ENCODE measurements around the gene KRT34.
A peak's percentile ranks its signal among the peaks of the same experiment; 100 is the strongest.
"Not testable (repeated sequence)": the region's sequence is repeated elsewhere in the genome, so short reads cannot be mapped to it uniquely, and the experiment has no call there.

Gene KRT34

DNA sequence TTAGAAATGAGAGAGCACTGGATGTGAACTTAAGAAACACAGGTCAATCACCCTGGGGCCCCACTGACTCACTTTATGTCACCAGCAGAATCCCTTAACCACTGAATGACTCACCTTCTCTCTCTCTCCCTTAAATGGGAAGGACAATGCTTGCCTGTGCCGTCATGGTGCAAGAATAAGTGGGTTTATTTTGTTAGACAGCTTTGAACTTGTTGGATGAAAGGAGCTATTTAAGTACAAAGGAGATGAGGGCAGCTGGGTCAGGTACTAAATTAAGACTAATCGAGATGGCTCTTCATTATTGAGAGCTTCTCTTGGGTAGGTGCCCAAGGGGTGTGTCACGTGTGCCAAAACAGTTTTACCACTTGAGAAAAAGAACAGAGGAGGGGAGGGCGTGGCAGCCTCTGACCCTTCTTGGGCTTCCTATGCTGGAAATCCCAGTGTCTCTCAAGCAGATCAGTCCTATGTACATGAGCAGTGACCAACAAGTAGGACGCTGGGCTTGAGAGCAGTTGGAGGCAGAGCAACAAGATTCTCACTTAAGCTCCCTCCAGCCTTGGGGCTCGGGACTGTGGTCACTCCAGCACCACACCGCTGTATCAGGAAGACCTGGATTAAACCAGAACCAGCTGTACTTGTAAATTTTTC lies 22.0 kb upstream of the KRT34 start:
- peak; percentile 88 for DNase-seq (ENCODE audit: low spot score)

DNA sequence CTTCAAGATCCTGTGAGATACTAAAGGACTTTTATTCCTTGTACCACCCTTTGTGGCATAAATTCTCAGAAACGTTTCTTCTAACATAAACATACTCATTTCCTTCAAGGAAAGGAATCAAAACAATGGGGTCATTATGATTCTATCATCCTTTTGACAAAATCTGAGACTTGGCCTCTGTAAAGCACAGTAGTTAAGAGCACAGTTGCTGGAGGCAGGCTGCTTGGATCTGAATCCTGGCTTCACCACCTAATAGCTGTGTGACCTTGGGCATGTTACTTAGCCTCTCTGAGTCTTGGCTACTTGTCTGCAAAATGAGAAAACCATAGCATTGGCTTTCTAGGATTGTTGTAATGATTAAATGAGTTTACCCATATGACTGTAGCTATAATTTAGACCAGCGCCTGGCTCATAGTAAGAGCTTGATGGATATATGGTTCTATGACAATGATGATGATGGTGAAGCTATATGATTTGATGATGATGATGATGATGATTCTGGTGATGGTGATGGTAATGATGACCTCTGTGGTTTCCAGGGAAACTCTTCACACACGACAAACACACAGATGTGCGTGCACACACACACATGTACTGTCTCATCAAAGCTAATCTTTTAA lies 21.4 kb upstream of the KRT34 start:
- no peak for DNase-seq (ENCODE audit: low spot score)

DNA sequence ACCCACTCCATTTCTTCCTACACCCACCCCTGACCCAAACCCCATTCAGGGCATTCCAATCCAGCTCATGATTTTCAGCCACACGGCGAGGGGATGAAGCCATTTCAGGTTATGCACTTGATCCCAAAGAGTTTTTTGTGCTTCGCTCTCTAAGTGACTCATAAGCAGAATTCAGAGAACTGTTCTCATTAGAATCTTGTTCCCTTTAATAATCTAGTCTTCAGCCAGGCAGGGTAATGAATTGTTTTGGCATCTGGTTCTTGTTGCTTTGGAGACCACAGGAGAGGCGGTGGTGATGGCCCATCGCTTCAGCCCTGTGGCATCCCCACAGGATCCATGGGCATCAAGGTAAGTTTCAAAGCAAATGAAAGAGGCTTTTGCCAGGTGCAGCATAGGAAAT lies 20.1 kb upstream of the KRT34 start:
- DNase-seq (ENCODE audit: low spot score) = no peak

DNA sequence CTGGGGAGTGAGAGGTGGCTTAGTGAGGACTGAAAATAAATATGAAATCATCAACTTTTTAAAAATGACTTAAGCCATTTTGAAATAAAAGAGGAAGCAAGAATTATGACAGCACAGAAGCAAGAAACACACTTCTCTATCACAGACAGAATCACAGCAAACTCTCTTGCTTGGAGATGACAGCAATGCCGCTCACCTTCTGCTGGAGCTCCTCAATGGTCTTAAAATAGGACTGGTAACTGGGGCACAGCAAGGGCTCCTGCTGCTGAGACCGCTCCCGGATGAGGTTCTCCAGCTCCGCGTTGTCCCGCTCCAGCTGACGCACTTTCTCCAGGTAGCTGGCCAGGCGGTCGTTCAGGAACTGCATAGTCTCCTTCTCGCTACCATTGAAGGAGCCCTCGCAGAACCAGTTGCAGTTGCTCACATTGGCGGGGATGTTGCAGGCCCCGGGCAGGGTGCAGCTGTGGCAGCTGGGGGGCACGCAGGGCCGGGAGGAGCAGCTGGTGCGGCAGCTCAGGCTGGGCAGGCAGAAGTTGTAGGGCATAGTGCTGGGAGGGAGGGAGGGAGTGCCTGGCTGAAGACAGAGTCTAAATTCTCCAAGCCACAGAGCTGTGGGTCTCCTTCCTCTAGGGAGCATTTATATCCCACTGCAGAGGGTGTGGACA lies 15.0 kb upstream of the KRT34 start, which contains the start of gene KRT31:
TSS of gene KRT31 (minus strand) at position 613 of the 665 bp plus-strand sequence. CDS start at position 544, 69 bp downstream.
- DNase-seq (ENCODE audit: low spot score) = no peak

DNA sequence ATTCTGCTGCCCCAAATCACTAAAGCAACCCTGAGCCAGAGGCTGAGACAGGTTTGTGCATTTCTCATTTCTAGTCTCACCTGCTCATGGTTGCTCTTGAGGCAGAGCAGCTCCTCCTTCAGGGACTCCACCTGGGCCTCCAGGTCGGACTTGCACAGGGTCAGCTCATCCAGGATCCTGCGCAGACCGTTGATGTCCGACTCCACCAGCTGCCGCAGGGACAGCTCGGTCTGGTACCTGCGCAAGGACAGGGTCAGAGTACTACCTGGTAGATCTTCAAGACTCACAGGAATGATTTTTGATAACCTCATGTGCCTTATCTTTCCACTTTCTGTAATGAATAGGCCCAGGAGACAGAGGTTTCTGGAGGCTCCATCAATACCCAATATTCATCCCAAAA lies 14.2 kb upstream of the KRT34 start:
- DNase-seq (ENCODE audit: low spot score) = no peak

DNA sequence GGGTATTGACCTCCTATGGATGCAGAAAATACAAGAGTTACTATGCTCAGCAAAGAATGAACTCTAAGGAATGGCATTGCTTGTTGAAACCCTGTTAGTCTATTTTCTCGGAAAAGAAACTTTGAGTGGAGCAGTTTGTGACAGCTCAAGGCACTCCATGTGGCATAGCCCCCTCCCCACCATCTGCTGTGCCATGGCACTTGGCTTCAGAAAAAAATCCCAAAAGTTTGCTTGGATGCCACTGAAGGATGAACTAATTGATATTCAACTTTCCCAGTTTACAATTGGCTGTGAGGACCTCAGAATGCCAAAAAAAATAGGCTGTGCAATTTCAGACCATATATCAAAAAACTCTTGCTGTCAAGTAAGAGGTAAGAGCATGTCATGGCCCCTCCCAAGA lies 13.5 kb upstream of the KRT34 start:
- no peak for DNase-seq (ENCODE audit: low spot score)

DNA sequence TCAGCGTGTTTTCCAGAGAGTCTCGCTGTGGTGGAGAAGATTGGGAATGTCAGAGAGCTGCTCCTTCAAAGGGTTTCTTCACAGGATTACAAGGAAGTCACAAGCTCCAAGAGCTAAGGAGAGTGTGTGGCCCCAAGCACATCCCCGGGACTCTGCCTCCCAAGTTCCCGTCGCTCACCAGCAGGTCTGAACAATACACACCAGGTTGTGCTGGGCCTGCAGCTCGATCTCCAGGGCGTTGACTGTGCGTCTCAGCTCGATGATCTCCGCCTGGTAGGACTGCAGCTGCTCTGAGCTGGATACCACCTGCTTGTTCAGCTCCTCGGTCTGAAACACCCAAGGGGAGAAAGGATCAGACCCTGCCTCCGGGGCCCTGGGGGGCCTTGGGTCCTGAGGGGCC lies 12.9 kb upstream of the KRT34 start:
- DNase-seq (ENCODE audit: low spot score) = not testable (repeated sequence)

DNA sequence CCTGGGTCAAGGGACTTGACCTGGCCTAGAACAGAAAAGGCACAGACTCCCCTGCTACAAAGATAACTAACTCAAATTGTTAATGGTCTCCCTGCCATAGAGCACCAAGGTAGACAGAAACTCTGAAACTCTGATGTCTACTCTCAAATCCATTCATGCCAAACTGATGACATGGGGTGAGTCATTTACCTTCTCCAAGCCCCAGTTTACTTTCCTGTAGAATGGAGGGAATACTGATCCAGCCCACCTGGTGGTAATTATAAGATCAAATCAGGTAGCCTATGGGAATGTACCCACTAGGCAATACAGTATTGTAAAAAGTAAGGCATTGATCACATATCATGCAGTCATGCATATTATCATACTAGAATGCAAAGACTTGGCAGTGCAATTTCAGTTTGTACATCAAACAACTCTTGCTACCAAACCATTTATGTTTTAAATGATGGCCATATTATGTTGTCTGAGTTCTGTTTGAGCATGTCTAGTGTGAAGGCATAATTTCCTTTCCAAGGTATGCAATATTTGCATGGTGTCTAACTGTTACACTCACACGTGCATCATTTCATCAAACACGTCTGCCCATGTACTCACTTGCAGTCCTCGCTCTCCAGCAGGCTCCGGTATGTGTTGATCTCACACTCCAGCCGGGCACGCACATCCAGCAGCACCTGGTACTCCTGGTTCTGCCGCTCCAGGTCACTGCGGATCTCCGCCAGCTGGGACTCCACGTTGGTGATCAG lies 12.3 kb upstream of the KRT34 start:
- no peak for DNase-seq (ENCODE audit: low spot score)

DNA sequence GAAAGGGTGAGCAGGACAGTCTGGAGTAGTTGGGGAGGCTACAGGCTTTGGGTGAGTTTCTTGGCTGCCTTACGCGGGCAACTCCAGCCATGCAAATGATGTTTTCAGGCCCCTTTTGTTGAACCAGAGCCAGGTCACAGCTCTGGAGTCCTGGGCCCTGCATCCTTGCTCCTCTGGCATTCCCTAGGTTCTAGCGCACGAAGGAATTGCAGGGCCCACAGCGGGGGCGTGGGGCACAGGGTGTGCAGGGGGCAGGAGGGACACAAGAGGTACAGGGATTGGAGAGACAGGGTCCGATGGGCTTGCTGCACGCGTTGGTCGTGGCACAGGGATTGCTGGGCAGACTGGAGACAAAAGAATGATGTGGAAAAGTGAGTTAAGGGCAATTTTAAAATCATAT lies 11.7 kb upstream of the KRT34 start:
- DNase-seq (ENCODE audit: low spot score) = no peak

DNA sequence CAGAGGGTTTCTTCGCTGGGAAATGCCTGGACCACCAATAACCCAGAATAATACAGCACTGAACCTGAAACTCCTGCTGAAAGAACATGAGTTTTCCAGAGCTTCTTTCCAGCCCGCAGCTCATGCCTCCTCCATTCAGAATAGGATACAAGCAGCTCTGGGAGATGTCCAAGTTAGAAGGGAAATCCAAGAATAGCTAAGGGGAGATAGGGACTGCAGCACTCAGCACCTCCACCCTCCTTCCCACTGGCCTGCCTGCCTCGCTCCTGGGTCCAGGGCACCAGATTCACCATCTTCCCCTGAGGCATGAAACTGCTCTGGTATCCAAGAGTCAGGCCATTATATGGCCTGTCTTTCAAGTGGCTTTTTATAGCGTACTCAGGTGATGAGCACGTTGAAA lies 11.2 kb upstream of the KRT34 start:
- no peak for DNase-seq (ENCODE audit: low spot score)

DNA sequence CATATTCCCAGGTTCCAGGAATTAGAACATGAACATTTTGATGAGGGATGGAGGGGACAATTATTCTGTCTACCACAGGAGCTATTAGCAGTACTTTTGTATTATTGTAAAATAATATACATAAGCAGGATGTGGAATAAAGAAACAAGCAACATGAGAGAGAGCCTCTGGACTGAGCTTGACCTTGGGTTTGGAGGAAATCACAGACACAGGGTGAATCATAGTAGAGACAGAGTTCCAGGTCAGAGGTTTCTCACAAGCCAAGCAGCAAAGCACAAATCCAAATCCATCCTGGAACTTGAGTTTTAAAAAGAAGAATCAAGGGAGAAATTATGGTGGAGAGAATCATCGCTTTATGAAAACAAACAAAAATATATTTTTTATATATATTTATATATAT lies 10.2 kb upstream of the KRT34 start:
- no peak for DNase-seq (ENCODE audit: low spot score)

DNA sequence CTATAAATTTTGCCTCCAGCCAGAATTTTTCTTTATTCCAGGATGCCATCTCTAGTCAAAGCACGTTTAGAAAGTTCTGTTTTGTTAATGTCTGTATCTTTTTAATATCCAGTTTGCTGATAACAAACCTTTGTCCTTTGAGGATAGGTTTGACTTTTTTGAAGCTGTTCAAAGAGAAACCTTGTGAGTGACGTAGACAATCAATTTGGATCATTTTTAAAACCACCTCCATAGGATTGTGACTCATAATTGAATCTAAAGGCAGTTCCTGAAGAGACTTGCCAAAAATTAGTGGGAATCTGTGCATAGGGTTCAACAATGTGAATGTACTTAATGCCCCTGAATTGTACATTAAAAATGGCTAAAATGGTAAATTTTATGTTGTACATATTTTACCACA lies 9.4 kb upstream of the KRT34 start:
- no peak for DNase-seq (ENCODE audit: low spot score)

DNA sequence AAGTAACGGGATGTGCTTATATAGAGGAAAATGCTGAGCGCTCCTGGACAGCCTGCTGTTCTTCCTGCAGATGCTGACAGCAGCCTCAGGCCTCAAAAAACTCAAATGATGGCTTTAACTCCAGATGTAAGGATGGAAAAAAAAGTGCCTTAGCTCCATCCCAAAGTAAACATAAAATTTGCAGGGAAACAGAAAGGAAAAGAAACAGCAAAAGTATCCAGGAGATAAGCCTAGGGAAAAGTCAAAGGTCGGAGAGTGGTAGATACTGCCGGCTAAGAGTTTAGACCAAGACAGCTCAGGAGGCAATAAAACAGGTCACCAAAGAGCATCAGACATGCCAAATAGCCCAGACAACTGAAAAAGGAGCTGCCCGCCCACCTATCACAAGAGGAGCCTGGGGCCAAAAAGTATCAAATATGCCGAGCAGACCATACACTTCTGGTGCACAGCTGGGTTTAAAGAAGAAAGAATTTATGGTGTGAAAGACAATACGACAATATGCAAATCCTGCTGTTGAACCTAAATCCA lies 8.4 kb upstream of the KRT34 start:
- no peak for DNase-seq (ENCODE audit: low spot score)

DNA sequence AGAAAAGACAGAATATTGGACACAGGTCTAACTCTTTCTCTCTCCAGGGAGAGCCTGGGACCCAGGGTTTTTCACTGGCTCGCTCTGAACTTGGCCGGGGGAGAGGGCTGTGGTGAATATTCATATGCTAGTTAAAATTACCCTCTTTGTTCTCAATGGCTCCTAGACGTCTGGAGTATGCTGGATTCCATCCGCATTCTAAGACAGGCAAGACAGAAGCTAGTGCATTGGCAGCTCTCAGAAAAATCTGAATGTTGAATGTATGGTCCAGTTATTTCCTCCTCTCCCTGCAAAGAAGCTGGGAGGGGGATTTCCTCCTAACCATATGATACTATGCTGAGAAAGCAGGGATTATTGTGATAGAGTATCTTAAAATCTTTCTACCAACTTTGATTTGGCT lies 5.6 kb upstream of the KRT34 start:
- no peak for DNase-seq (ENCODE audit: low spot score)

DNA sequence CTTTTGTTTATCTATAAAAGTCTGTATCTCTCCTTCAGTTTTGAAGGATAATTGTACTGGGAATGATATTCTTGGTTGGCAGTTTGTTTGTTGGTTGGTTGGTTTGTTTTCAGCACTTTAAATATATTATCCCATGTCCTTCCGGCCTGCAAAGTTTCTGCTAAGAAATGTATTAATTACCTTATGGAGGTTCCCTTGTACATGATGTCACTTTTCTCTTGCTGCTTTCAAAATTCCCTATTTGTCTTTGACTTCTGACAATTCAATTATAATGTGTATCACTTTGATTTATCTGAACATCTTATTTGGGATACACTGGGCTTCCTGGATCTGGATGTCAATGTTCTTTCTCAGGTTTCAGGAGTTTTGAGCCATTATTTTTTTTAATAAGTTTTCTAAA lies 4.1 kb upstream of the KRT34 start:
- no peak for DNase-seq (ENCODE audit: low spot score)

DNA sequence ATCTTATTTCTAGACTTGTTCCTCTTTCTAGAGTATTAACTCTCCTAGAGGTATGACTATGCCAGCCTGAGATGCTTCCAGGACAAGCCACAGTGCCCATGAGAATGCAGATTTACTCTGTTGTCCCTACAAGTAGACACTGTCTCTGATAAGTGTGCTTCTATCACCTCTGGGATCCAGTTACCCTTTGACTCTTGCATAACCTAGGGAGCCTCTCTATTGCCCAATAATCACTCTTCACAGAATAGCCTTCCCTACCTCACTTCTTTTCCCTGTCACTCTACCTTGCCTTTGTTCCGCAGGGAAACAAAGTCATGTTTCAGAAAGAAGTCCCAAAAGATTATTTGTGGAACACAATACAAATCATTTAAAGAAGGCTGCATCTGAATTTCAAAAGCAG lies 1.6 kb upstream of the KRT34 start:
- no peak for DNase-seq (ENCODE audit: low spot score)

DNA sequence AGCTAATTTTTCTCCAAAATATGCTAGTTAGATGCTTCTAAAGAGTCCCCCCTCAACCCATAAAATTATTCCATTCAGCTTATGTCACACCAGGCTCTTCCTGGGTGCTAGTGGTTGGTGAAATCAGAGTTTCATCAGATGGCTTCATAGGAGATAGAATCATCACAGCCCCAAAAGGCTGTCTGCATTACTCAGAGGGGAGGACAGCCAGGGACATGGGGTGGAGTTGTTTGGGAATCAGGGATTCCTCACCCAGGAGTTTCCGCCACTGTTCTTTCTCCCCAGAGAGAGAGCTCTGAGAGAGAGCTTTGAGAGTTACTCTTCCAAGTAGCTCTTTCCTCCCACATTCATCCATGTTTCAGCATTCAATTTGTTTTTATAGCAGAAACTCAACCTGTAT lies 288 bp upstream of the KRT34 start:
- DNase-seq (ENCODE audit: low spot score) = no peak

DNA sequence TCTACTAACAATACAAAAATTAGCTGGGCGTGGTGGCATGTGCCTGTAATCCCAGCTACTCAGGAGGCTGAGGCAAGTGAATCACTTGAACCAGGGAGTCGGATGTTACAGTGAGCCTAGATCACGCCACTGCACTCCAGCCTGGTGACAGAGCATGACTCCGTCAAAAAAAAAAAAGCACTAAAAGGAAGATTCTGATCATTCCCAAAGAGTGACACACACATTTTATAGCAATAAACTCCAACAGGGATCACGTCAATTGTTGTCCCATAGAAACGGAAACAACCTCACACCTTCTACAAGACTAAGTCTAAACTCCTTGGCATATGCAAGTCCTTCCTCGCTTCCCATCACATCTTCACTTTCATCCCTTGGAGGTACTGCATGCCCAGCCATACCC lies 2.0 kb downstream of the KRT34 start:
- peak; percentile 58 for DNase-seq (ENCODE audit: low spot score)

DNA sequence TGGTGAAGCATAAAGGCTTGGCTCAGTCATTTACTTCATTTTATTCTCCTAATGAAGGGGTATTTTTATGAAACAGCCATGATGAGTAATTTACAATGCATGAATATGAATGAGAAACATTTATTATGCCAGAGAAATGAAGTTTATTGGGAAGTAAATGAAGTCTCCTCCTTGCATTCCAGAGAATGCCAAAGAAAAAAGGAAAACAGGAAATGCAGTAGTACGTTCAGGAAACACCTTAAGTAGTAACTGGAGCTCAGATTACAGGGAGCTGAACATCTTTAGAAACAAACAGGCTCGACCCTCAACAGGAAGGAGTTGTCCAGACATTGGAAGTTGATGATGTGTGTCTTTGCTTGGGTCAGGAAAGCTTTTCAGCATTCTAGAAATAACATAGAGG lies 4.6 kb downstream of the KRT34 start:
- no peak for DNase-seq (ENCODE audit: low spot score)

DNA sequence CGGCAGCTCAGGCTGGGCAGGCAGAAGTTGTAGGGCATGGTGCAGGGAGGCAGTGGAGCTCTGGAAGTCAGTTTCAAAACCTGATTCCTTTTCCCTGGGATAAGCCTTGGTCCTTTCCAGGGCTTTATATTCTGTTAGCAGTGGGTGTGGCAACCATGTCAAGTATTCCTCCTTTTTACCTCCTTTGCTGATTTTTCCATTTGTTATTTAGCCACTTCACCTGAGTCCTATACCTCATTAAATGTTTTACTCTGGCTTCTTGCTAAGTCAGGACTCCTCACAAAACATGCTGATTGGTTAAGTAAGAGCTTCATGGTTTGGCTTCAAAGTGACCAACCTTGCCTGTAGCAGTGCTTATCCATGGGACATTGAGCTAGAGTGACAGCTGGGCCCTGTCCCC lies 12.4 kb downstream of the KRT34 start, which contains the start of gene KRT33B:
TSS of gene KRT33B (minus strand) at position 101 of the 400 bp plus-strand sequence. CDS start at position 38, 63 bp downstream.
- DNase-seq (ENCODE audit: low spot score) = no peak

DNA sequence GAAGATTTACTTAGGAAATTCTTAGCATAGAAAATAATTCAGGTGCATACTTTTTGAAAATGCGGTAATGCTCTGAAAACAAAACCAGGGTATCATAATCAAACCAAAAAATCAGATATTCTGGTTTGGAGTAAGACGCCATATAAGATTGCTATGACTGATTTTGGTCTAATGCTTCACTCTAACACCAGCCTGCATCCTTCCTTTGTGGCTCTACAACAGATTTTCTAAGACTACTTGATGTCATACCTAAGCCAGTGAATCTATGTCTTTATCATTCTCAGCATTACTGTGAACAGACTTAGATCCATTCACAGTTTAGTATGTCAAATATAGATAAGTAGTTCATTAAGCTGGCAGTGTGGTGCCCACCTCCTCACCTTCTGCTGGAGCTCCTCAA lies 13.1 kb downstream of the KRT34 start:
- no peak for DNase-seq (ENCODE audit: low spot score)

DNA sequence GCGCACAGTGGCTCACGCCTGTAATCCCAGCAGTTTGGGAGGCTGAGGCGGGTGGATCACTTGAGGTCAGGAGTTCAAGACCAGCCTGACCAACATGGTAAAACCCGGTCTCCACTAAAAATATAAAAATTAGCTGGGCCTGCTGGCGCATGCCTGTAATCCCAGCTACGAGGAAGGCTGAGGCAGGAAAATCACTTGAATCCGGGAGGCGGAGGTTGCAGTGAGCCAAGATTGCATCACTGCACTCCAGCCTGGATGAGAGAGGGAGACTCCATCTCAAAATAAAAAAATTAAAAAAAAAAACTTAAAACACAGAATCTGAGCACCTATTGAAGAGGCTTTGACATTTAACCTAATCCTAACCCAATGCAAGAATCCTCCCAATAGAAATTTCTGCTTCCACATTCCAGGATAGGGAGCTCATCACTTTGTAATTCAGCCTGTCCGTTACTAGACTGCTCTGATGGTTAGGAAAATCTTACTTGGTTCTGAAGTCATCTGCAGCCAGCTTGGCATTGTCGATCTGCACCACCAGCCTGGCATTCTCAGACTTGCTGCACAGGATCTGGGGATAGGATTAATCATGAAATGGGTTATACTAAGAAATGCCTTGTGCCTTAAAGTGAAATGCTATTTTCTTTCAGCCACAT lies 14.6 kb downstream of the KRT34 start:
- no peak for DNase-seq (ENCODE audit: low spot score)
